H1 (cell line): ENCODE measurements around the gene CDC40. TPM values are rescaled to one million over a fixed set of nuclear protein-coding genes. Genes with fewer than 3 reads are reported as not detected.

Experiments
- CTCF ChIA-PET: fragments of 300-600 bp; sonication (Branson Sonifier 250); formaldehyde crosslinking; loops from one replicate; lab custom pipeline; 2021; ENCODE audit not compliant: partially characterized antibody; lab: Charles Lee
- POLR2A ChIA-PET: fragments of 300-600 bp; sonication (Branson Sonifier 250); formaldehyde crosslinking; loops from one replicate; lab custom pipeline; 2021; ENCODE audit warnings: inconsistent platforms; ENCODE audit not compliant: partially characterized antibody; lab: Charles Lee
- DNase-seq, 2 experiments: peaks; one replicate each; pipeline versions ENCODE4 v3.0.0 to v3.0.0-alpha.2; 2010 to 2022; ENCODE audit warnings: low spot score in 2 of 2, low read depth in 1 of 2, mixed read lengths in 1 of 2
- FAIRE-seq: peaks from 2 replicates; lab custom pipeline; 2011; peaks lifted over from hg19 to GRCh38; lab: Jason Lieb, UNC
- H2AFZ ChIP-seq: 2 replicates; pipeline ENCODE4 v1.8.1; 2012; ENCODE audit warnings: low read length, inconsistent platforms
- H2AK5ac ChIP-seq: 2 replicates; pipeline ENCODE4 v1.6.1; 2013; ENCODE audit warnings: low read depth, low read length
- H2BK120ac ChIP-seq: replicated peaks from 2 replicates; pipeline ENCODE3; 2013; ENCODE audit warnings: low read depth, low read length, inconsistent platforms
- H2BK12ac ChIP-seq: 2 replicates; pipeline ENCODE4 v1.6.1; 2013; ENCODE audit warnings: low read depth, low read length
- H2BK15ac ChIP-seq: 2 replicates; pipeline ENCODE4 v1.6.1; 2013; ENCODE audit warnings: low read length
- H2BK20ac ChIP-seq: 2 replicates; pipeline ENCODE4 v1.6.1; 2013; ENCODE audit warnings: low read length
- H2BK5ac ChIP-seq: 2 replicates; pipeline ENCODE4 v1.6.1; 2013; ENCODE audit warnings: low read depth, low read length
- H3K14ac ChIP-seq: 2 replicates; pipeline ENCODE4 v1.6.1; 2013; ENCODE audit warnings: inconsistent platforms; ENCODE audit not compliant: insufficient read length
- H3K18ac ChIP-seq: 2 replicates; pipeline ENCODE4 v1.6.1; 2013; ENCODE audit warnings: low read length; ENCODE audit errors: extremely low read depth
- H3K23ac ChIP-seq: 2 replicates; pipeline ENCODE4 v1.6.1; 2013; ENCODE audit warnings: inconsistent platforms; ENCODE audit not compliant: insufficient read length
- H3K23me2 ChIP-seq: 2 replicates; pipeline ENCODE4 v1.6.1; 2013; ENCODE audit warnings: low read depth, low read length
- H3K27ac ChIP-seq: 2 replicates; pipeline ENCODE4 v1.6.1; 2011; ENCODE audit warnings: low read depth, low read length, inconsistent platforms
- H3K27me3 ChIP-seq, 4 experiments: replicated peaks in 1 of 4; 1 replicate in 1 of 4; 2 replicates in 3 of 4; pipeline versions ENCODE4 v1.6.1 to v1.8.1; 2011 to 2013; ENCODE audit warnings: low read length in 3 of 4, mild to moderate bottlenecking in 3 of 4, inconsistent platforms in 2 of 4, mixed read lengths in 2 of 4, moderate library complexity in 1 of 4; ENCODE audit not compliant: control insufficient read depth in 3 of 4, insufficient read depth in 3 of 4; ENCODE audit errors: extremely low read depth in 1 of 4
- H3K36me3 ChIP-seq, 4 experiments: 2 replicates each; pipeline versions ENCODE4 v1.6.1 to v1.8.1; 2011 to 2013; ENCODE audit warnings: mild to moderate bottlenecking in 4 of 4, low read length in 3 of 4, moderate library complexity in 2 of 4, control low read depth in 1 of 4, inconsistent platforms in 1 of 4; ENCODE audit not compliant: insufficient read depth in 4 of 4, control insufficient read depth in 2 of 4
- H3K4ac ChIP-seq: replicated peaks from 2 replicates; pipeline ENCODE3; 2013; ENCODE audit warnings: low read length, low read depth, mixed read lengths, inconsistent platforms; ENCODE audit not compliant: insufficient read length
- H3K4me1 ChIP-seq, 4 experiments: replicated peaks in 1 of 4; 1 replicate in 1 of 4; 2 replicates in 3 of 4; pipeline versions ENCODE4 v1.6.1 to v1.8.1; 2011 to 2013; ENCODE audit warnings: low read length in 3 of 4, inconsistent platforms in 2 of 4, mixed read lengths in 1 of 4; ENCODE audit not compliant: insufficient read depth in 4 of 4, control insufficient read depth in 3 of 4
- H3K4me2 ChIP-seq, 2 experiments: 2 replicates each; pipeline versions ENCODE4 v1.6.1 to v1.8.1; 2011 to 2013; ENCODE audit warnings: low read depth in 2 of 2, low read length in 2 of 2, control low read depth in 1 of 2, inconsistent platforms in 1 of 2, mild to moderate bottlenecking in 1 of 2; ENCODE audit not compliant: insufficient read depth in 1 of 2
- H3K4me3 ChIP-seq, 4 experiments: fragments of 200-600, 300-600 bp in 1 of 4; sonication (generic), shearing (Covaris generic), sonication (Bioruptor Twin) in 1 of 4; 2 replicates each; pipeline versions ENCODE4 v1.5.1 to v1.8.1; 2011 to 2016; ENCODE audit warnings: low read length in 4 of 4, low read depth in 3 of 4, control low read depth in 2 of 4, inconsistent platforms in 2 of 4, mild to moderate bottlenecking in 2 of 4, mixed read lengths in 1 of 4, moderate library complexity in 1 of 4; ENCODE audit not compliant: insufficient read depth in 2 of 4; ENCODE audit errors: extremely low read depth in 1 of 4
- H3K56ac ChIP-seq: replicated peaks from 2 replicates; pipeline ENCODE3; 2013; ENCODE audit warnings: low read depth, mild to moderate bottlenecking, mixed read lengths, low read length, inconsistent platforms; ENCODE audit not compliant: insufficient read length
- H3K79me1 ChIP-seq: 2 replicates; pipeline ENCODE4 v1.6.1; 2013; ENCODE audit warnings: low read depth, low read length, control low read depth
- H3K79me2 ChIP-seq, 2 experiments: 2 replicates each; pipeline versions ENCODE4 v1.6.1 to v1.8.1; 2012 to 2013; ENCODE audit warnings: low read length in 2 of 2, mild to moderate bottlenecking in 2 of 2, inconsistent platforms in 1 of 2; ENCODE audit not compliant: insufficient read depth in 2 of 2, control insufficient read depth in 1 of 2
- H3K9ac ChIP-seq, 4 experiments: replicated peaks in 1 of 4; 1 replicate in 1 of 4; 2 replicates in 3 of 4; pipeline versions ENCODE4 v1.6.1 to v1.8.1; 2011 to 2013; ENCODE audit warnings: low read depth in 3 of 4, low read length in 3 of 4, control low read depth in 2 of 4, mild to moderate bottlenecking in 2 of 4, moderate library complexity in 2 of 4, inconsistent platforms in 1 of 4; ENCODE audit errors: extremely low read depth in 1 of 4
- H3K9me3 ChIP-seq, 2 experiments: 2 replicates each; pipeline versions ENCODE4 v1.6.1 to v1.8.1; 2012 to 2013; ENCODE audit warnings: mild to moderate bottlenecking in 2 of 2, moderate library complexity in 2 of 2, control low read depth in 1 of 2, inconsistent platforms in 1 of 2, low read depth in 1 of 2, low read length in 1 of 2, mixed read lengths in 1 of 2; ENCODE audit not compliant: insufficient read depth in 2 of 2
- H4K20me1 ChIP-seq, 2 experiments: replicated peaks in 1 of 2; 2 replicates each; pipeline versions ENCODE3 to v1.8.1; 2011 to 2013; ENCODE audit warnings: inconsistent platforms in 2 of 2, low read length in 2 of 2, mild to moderate bottlenecking in 1 of 2; ENCODE audit not compliant: insufficient read depth in 2 of 2, control insufficient read depth in 1 of 2
- H4K5ac ChIP-seq: 2 replicates; pipeline ENCODE4 v1.6.1; 2013; ENCODE audit warnings: low read length, low read depth, mixed read lengths, inconsistent platforms; ENCODE audit not compliant: insufficient read length
- H4K8ac ChIP-seq: 2 replicates; pipeline ENCODE4 v1.8.0; 2013; ENCODE audit warnings: mild to moderate bottlenecking, moderate library complexity, low read length, inconsistent platforms; ENCODE audit not compliant: insufficient read depth; ENCODE audit errors: extremely low read depth
- H4K91ac ChIP-seq: replicated peaks from 2 replicates; pipeline ENCODE3; 2013; ENCODE audit warnings: low read length, mixed read lengths, inconsistent platforms; ENCODE audit not compliant: insufficient read length
- BACH1 ChIP-seq: IDR thresholded peaks from 2 replicates; pipeline ENCODE4 v1.6.1; 2012; ENCODE audit warnings: low read length, improper control_type of control experiment
- CTBP2 ChIP-seq: IDR thresholded peaks from 2 replicates; pipeline ENCODE4 v1.7.0; 2011; ENCODE audit warnings: borderline replicate concordance, mild to moderate bottlenecking, moderate library complexity, mixed read lengths, low read length; ENCODE audit not compliant: insufficient read depth, insufficient read length
- GTF2F1 ChIP-seq: IDR thresholded peaks from 2 replicates; pipeline ENCODE4 v1.6.1; 2012; ENCODE audit warnings: low read depth, low read length, improper control_type of control experiment, borderline replicate concordance
- KDM4A ChIP-seq: IDR thresholded peaks from one replicate; pipeline ENCODE4 v1.7.1; 2012; ENCODE audit warnings: low read depth, mild to moderate bottlenecking, moderate library complexity, low read length, inconsistent platforms; ENCODE audit not compliant: severe bottlenecking
- NANOG ChIP-seq: IDR thresholded peaks from 2 replicates; pipeline ENCODE4 v1.6.1; 2011; ENCODE audit warnings: low read length, low read depth, mild to moderate bottlenecking, inconsistent platforms; ENCODE audit not compliant: insufficient read depth, poor library complexity, severe bottlenecking
- SAP30 ChIP-seq: fragments of 300-600 bp; sonication (generic); IDR thresholded peaks from 2 replicates; pipeline ENCODE4 v1.7.1; 2012; ENCODE audit warnings: low read length, moderate library complexity, mild to moderate bottlenecking, inconsistent platforms; ENCODE audit not compliant: insufficient read depth, insufficient replicate concordance
- TBP ChIP-seq: IDR thresholded peaks from 2 replicates; pipeline ENCODE4 v1.6.1; 2011; ENCODE audit warnings: low read depth, low read length, improper control_type of control experiment
- TEAD4 ChIP-seq: IDR thresholded peaks from 2 replicates; pipeline ENCODE4 v1.6.1; 2012; ENCODE audit warnings: low read depth, low read length, inconsistent platforms, mixed read lengths
- USF2 ChIP-seq: IDR thresholded peaks from 2 replicates; pipeline ENCODE4 v1.6.1; 2011; ENCODE audit warnings: low read length, improper control_type of control experiment
- WGBS, 2 experiments: shearing (Covaris generic) in 1 of 2; methylation state at CpG; one replicate each; pipeline versions ENCODE4 v1.1.6 to v1.1.7; 2013 to 2015; ENCODE audit warnings: low lambda C conversion rate in 2 of 2, mixed read lengths in 2 of 2, inconsistent platforms in 1 of 2, low coverage in 1 of 2, missing lambda C conversion rate in 1 of 2; ENCODE audit not compliant: insufficient replicate concordance in 2 of 2, insufficient coverage in 1 of 2, insufficient read length in 1 of 2; ENCODE audit errors: extremely low coverage in 1 of 2, missing lambda C conversion rate in 1 of 2; 5-methylcytosine and 5-hydroxymethylcytosine counted together
- polyA plus RNA-seq, 7 experiments: library from polyadenylated mRNA; depleted of rRNA in 3 of 7; stranded (reverse) in 5 of 7; unstranded in 2 of 7; fragments of >200 nt in 5 of 7; fragments of 200-250 nt in 2 of 7; gene quantifications; 1 replicate in 5 of 7; 2 replicates in 1 of 7; 4 replicates in 1 of 7; pipeline versions ENCODE4 v1.2.1 to v1.2.3, GENCODE V29; 2011 to 2013; ENCODE audit warnings: missing spikeins in 2 of 7, mixed read lengths in 2 of 7
- total RNA-seq: library from RNA; stranded (reverse); fragmentation: NEBNext Ultra II Directional; extraction: Animal tissue kit (Norgen Biotek cat#: 25700); gene quantifications from 2 replicates; pipeline ENCODE4 v1.2.1, GENCODE V29; 2021

Gene CDC40
- total and polyA plus RNA-seq, 2 of the 8 experiments (the other 6 are each of a cell fraction or from before 2014, with no cell fraction given): 7.3 to 27.2 TPM

- Histone ChIP-seq H2AK5ac (no peak overlapping the region), H3K79me2 (peaks cover 21 to 86% of the 10 kb centered on the region in 2 experiments), H3K14ac (no peak overlapping the region), H3K4ac (no peak overlapping the region), H4K5ac (peak overlapping the region; percentile 93), H2BK15ac (no peak overlapping the region), H2BK20ac (no peak overlapping the region), H2AFZ (peak overlapping the region; percentile 81; the same call in 1 of the 2 replicates), H4K8ac (peak overlapping the region; percentile 96; the same call in 1 of the 2 replicates), H3K4me3 (peak overlapping the region; percentile 57 to 88 (median 84)), H4K20me1 (peaks cover 0 to 4% of the 10 kb centered on the region in 2 experiments), H3K23me2 (peaks cover 8% of the 10 kb centered on the region; the same call in 1 of the 2 replicates), H2BK120ac (no peak overlapping the region), H2BK5ac (no peak overlapping the region; the same call in 1 of the 2 replicates), H3K23ac (no peak overlapping the region), H3K36me3 (no peaks in the 10 kb centered on the region), H2BK12ac (no peak overlapping the region), H3K79me1 (peaks cover 8% of the 10 kb centered on the region; the same call in 1 of the 2 replicates), H3K9me3 (no peaks in the 10 kb centered on the region), H3K4me2 (peak overlapping the region; percentile 66 to 76), H3K9ac (peak overlapping the region in 3 of 4 experiments; percentile 6 to 92 (median 86); a peak in 6 of 7 replicates), H3K27me3 (no peaks in the 10 kb centered on the region), H4K91ac (no peak overlapping the region), H3K18ac (peak overlapping the region; percentile 61; the same call in 1 of the 2 replicates), H3K4me1 (peaks cover 0 to 2% (median 0%) of the 10 kb centered on the region in 4 experiments; a peak in 2 of 7 replicates), H3K27ac (peak overlapping the region; percentile 92; the same call in 1 of the 2 replicates), H3K56ac (no peak overlapping the region)
- WGBS, 2 experiments: 3% methylated on average over 48 of the region's 66 CpGs; no CpG with 5 or more reads in 1 of the 2 experiments
- POLR2A ChIA-PET: interaction anchor here (0.9 to 1.5 kb wide), 3 partner anchors 90 to 288 kb away, joined by 3 read pairs; no protein-coding TSS in a partner anchor
- CTCF ChIA-PET: interaction anchor here (0.6 to 5.8 kb wide), 7 partner anchors 21 to 212 kb away, joined by 3 to 45 read pairs (median 3); no protein-coding TSS in a partner anchor
- DNase-seq (peak; percentile 5 to 59), FAIRE-seq (no peak)
- TF ChIP-seq GTF2F1: no peak
- TF ChIP-seq CTBP2: no peak
- no peak for TF ChIP-seq KDM4A
- TF ChIP-seq TBP: no peak
- no peak for TF ChIP-seq NANOG
- no peak for TF ChIP-seq USF2
- 0 out of 2 replicates have a peak, but pooled peaks have one; percentile 31 for TF ChIP-seq TEAD4
- TF ChIP-seq SAP30: peak; percentile 40
- TF ChIP-seq BACH1: no peak
These were observed 1.4 kb upstream of the CDC40 start for GRCh38 chr6:110178626-110179405.
